CD4-positive, alpha-beta T cell treated with Interleukin-10 for 1 hour (primary cell): ENCODE data around the gene SEC14L1.

ENCODE experiments used
- DNase-seq: peaks from one replicate; pipeline ENCODE4 v3.0.0-alpha.2; 2020

The SEC14L1 gene

GRCh38 chr17:77196251-77196650 is 55.5 kb downstream of the SEC14L1 start:
- DNase-seq = no peak

- no peak for DNase-seq
These were observed 56.3 kb downstream of the SEC14L1 start for GRCh38 chr17:77197115-77197514.

GRCh38 chr17:77200711-77201110 is 59.9 kb downstream of the SEC14L1 start:
- DNase-seq = no peak

- DNase-seq = no peak
These were observed 62.7 kb downstream of the SEC14L1 start for GRCh38 chr17:77203436-77203835.

- DNase-seq = no peak
These were observed 63.1 kb downstream of the SEC14L1 start for GRCh38 chr17:77203846-77204245.

- no peak for DNase-seq
These were observed 63.8 kb downstream of the SEC14L1 start for GRCh38 chr17:77204536-77204935.

- DNase-seq = no peak
These were observed 64.8 kb downstream of the SEC14L1 start for GRCh38 chr17:77205396-77206125.

GRCh38 chr17:77206158-77206956 is 65.6 kb downstream of the SEC14L1 start:
- DNase-seq = no peak

- no peak for DNase-seq
These were observed 67.0 kb downstream of the SEC14L1 start for GRCh38 chr17:77207689-77208216.

GRCh38 chr17:77208217-77208808 is 67.5 kb downstream of the SEC14L1 start:
- no peak for DNase-seq

- DNase-seq = no peak
These were observed 68.1 kb downstream of the SEC14L1 start for GRCh38 chr17:77208856-77209255.

GRCh38 chr17:77209330-77209748 is 68.6 kb downstream of the SEC14L1 start:
- DNase-seq = no peak

- DNase-seq = no peak
These were observed 69.6 kb downstream of the SEC14L1 start for GRCh38 chr17:77210331-77210730.

GRCh38 chr17:77210946-77211541 is 70.3 kb downstream of the SEC14L1 start:
- no peak for DNase-seq

GRCh38 chr17:77211681-77212080 is 70.9 kb downstream of the SEC14L1 start:
- no peak for DNase-seq

- DNase-seq = no peak
These were observed 71.5 kb downstream of the SEC14L1 start for GRCh38 chr17:77212081-77212832.

GRCh38 chr17:77212833-77213777 is 72.3 kb downstream of the SEC14L1 start:
- DNase-seq = no peak

- no peak for DNase-seq
These were observed 73.0 kb downstream of the SEC14L1 start for GRCh38 chr17:77213778-77214132.

- no peak for DNase-seq
These were observed 73.6 kb downstream of the SEC14L1 start for GRCh38 chr17:77214328-77214727.

GRCh38 chr17:77214743-77215142 is 74.0 kb downstream of the SEC14L1 start:
- DNase-seq = peak; percentile 15

- DNase-seq = no peak
These were observed 74.5 kb downstream of the SEC14L1 start for GRCh38 chr17:77215281-77215680.
